GM21619 (cell line): ENCODE measurements around the gene PTPRJ.
A peak's percentile ranks its signal among the peaks of the same experiment; 100 is the strongest.

Experiments
- ATAC-seq: cut with Tn5 transposase; IDR thresholded peaks from one replicate; pipeline ENCODE4 v1.9.1; 2021; ENCODE audit not compliant: unreplicated experiment

Gene PTPRJ

DNA sequence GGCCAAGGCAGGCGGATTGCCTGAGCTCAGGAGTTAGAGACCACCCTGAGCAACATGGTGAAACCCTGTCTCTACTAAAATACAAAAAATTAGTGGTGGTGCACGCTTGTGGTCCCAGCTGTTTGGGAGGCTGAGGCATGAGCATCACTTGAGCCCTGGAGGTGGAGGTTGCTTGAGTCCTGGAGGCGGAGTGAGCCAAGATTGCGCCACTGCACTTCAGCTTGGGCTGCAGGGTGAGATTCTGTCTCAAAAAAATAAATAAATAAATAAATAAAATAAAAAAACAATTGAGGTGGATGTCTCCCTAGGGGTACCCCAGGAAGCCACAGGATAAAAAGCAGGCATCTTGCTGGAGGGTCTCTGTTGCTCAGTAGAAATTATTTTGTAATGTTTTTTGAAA is 14.1 kb downstream of the PTPRJ start:
- ATAC-seq: no peak

DNA sequence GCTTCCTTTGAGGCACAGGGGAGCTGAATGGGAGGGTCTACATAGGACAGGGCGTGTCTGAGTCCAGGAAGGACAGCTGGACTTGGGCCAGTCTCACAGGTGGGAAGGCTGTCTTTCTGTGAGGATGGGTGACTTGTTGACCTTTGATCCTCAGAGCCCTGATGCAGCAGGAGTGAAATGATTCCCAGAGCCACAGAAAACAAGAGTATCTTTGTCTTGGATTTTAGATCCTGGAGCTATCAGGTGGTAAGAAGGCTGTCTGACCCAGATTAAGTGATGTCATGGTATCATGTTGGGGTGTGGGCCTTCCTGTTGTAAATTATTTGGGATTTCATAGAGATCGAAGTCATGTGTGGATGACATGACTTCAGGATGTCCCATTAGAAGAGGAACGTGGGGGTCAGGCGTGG is 15.0 kb downstream of the PTPRJ start:
- no peak for ATAC-seq

DNA sequence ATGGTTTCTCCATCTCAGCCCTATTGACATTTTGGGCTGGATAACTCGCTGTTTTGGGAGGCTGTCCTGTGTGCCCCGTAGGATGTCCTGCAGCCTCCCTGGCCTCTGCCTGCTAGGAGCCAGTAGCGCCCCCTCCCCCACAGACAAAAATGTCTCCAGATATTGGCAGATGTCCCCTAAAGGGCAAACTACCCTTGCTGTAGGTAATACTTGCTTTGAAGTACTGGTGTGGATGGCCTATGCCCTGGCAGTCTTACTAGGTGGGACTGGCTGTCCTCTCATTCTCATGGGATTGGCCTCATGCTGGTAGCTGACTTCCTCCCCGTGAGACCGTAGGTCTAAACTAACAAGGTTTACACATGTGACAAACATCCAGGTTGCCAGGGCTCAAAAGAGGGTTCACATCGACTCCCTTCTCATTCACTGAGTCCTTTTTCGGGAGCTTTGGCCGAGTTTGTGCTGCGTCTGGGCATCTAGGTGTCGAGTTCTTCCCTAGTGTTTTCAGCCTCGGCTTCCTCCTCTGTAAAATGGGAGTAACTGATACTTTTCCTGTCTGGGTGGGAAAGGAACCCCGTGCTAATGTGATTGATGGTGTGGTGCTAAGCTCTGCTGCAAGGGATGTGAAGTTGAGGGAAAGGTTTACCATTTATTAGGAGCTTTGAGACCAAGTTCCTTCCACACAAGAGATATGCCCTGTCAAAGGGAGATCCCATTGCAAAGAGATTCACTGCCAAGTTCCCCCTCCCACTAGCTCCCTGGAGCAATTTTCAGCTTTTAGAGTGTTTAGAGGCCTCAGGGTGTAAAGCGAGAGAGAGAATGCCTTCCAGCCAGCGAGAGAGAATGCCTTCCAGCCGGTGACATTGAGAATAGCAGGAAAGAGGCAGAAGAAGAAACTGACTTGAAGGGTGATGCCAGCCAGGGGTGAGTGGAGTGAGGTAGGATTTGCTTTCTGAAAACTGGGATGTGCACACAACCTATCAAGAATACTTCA is 17.0 kb downstream of the PTPRJ start:
- ATAC-seq: no peak

- ATAC-seq: no peak
These were observed 18.0 kb downstream of the PTPRJ start for GRCh38 chr11:47998345-47998732.

DNA sequence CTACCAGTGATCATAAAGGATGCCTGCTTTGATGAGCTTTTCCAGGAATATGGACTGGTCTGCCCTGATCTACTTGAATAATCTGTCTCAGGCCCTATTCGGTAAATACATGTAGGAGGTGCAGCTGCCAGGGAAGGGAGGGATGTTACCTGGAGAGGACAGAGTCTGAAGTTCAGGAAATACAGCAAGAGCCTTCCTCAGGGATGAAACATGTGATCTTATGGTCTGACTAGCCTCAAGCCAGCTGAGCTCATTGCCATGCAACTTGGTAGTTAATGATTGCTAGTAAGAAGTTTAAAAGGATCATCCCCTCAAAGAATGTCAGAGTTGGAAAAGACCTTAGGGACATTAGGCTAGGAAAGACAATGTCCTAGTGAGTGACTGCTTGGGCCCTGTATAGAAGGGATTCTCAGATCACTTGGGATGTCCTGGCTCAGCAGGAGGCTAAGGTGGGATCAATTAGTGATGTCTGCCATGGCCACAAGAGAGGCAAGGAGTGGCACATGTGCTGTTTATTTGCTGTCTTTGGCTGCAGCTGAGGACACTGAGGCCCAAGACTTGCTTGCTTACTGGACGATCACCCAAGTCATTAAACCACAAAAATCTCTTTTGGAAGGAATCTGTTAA is 18.5 kb downstream of the PTPRJ start:
- ATAC-seq: no peak

GRCh38 chr11:48000432-48000831 is 20.1 kb downstream of the PTPRJ start:
- ATAC-seq: no peak

DNA sequence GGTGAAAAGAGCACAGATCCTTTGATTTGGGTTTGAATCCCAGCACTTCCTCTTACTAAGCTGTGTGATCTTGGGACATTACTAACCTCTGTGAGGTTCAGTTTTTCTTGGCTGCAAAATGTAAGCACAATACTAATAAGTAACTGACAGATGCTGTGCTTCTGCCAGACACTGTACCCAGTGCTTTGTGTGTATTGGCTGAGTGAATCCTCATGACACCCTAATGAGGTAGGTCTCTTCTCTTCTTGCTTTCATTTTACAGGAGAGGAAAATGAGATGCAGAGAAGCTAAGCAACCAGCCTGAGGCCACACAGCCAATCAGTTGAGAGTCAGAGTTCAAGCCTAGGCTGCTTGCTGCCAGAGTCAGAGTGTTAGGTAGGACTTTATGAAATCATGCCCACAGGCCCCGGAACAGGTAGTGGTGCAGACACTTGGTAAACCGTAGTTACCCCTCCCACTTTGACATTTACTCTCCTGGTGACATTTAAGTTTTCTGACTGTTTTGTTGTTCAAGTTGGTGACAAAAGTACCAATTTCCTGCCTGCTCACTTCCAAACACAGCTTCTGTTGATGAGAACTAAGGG is 21.2 kb downstream of the PTPRJ start:
- ATAC-seq: peak; percentile 81

GRCh38 chr11:48002561-48002960 is 22.2 kb downstream of the PTPRJ start:
- no peak for ATAC-seq

GRCh38 chr11:48003926-48004325 is 23.6 kb downstream of the PTPRJ start:
- no peak for ATAC-seq

DNA sequence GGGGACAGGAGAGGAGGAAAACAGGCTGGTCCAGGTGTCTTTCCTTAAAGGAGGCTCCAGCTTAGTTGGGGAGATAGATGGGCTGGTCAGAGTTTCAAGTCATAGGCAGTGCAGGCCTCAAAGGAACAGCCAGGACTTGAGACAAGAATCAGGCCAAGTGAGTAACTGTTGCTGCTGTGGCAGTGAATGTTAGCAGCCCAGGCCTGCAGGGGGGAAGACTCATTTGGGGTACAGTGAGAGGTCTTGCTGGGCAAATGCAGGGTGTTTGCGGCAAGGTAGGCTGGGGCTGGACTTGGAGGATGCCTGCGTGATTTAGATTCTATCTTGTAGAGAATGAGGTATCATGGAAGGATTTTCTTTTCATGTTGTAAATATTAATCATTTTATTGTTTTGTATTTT is 24.1 kb downstream of the PTPRJ start:
- no peak for ATAC-seq

GRCh38 chr11:48005136-48005535 is 24.8 kb downstream of the PTPRJ start:
- no peak for ATAC-seq

DNA sequence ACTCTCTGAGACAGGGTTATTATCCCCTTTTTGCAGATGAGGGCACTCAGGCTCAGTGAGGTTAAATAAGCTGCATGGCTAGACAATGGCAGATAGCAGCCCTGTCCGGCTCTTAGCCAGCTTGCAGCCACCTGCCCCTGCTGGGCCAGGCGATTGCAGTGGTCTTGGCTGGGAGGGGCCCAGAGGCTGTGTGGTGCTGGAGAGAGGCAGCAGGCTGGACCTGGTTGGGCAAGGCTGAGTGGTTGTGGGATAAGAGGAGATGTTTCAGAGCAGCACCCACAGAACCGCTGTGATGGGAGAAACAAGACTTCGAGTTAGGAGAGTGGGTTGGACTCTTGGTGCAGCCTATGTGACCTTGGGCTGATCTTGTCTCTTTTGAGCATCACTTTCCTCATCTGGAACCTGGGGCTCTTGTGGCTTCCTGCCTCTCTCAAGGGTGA is 25.5 kb downstream of the PTPRJ start:
- no peak for ATAC-seq

DNA sequence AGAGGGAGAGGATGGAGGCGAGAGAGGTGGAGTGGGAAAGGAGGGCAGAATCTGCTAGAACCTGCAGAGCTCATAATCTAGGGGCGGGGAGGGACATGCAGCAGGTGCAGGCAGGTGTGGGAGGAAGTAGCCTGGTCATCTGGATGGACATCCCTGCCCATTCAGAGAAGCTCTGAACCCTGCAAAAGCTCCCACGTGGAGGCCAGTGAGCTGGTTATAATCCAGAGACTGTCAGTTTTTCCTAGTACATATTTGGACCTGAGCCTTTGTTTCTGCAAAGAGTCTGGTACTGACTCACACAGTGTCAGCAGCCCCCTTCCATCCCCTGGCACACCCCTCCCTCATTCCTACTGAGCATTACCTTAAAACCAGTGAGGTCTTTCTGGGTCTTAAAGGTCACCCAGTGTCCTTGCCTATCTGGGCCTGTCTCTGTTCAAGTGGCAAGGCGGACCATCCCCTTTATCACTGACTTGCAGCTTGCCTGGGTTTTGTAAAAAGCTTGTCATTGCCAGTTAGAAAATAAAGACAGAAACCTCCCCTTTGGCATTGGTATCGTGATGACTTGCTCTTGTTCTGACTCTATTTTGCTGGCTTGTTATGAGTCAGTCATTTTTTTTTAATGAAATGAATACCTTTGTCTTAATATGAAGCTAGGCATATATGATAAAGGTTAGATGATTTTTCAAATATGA is 26.1 kb downstream of the PTPRJ start:
- ATAC-seq: peak; percentile 76

- no peak for ATAC-seq
These were observed 27.3 kb downstream of the PTPRJ start for GRCh38 chr11:48007677-48008076.

GRCh38 chr11:48008951-48009270 is 28.6 kb downstream of the PTPRJ start:
- ATAC-seq: no peak

GRCh38 chr11:48011102-48011797 is 30.9 kb downstream of the PTPRJ start:
- no peak for ATAC-seq

DNA sequence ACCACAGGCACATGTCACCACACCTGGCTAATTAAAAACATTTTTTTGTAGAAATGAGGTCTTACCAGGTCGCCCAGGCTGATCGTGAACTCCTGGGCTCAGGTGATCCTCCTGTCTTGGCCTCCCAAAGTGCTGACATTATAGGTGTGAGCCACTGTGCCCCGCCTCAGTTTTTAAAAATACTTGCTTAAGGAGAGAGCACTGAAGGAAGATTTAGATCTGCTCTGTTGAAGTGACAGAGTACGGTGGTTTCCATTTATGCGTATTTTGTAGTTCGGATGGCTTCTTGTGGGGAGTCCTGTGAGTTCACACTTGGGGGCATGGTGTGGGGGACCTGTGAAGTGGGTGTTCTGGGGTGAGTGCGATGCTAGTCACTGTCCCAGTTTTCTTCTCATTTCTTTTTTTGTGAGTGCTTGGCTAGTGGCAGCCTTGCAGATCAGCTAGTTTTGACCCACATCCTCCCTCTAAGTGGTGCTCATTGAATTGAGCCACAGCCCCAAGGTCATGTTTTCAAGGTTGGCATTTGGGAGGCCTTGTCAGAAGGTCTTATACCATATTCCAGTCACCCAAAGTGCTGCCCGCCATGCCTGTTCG is 31.5 kb downstream of the PTPRJ start:
- ATAC-seq: no peak

DNA sequence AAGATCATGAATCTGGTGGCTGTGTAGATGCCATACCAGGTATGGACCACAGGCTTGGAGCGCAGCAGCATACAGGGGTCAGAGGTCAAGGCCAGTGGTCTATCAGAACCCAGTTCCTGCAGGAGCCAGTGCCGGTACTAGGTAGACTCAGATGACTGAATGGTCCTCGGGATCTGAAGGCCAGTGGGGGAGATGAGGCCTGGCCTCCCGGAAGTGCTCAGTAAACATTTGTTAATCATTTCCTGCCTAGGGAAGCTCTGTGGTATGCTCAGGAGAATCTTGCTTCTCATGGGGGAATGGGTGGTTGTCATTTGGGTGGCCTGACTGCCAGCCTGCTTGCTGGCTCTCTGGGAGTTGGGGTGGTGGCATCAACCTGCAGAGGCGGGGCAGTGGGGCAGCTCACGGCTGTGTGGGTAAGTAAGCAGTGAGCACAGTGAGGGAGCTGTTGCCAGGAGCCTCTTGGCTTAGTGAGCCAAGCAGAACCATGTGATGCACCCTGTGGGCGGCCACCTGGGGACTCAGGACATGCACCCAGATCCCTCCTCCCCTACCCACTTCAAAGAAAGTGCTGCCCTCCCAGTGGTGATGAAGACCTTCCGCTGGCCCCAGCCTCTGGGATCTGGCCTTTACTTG is 33.0 kb downstream of the PTPRJ start:
- ATAC-seq: peak; percentile 65

DNA sequence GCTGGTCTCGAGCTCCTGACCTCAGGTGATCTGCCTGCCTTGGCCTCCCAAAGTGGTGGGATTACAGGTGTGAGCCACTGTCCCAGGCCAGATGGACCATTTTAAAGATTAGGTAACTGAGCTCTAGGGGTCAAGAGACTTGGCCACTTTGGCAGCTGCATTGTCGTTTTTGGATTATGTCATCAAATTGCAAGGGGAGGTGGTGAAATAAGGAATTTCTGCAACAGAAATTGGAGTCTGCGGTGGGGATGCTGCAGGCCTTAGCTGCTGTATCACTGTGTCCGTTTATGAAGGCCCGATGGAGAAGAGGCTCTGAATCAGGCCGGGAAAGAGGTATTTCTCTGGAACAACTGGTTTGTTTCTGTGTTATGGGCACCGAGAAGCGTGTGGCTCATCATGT is 34.6 kb downstream of the PTPRJ start:
- ATAC-seq: no peak
